Right lobe of liver (tissue), 4 donors: ENCODE results near the gene SLC37A4.

Source experiments
- CTCF ChIP-seq, 4 donors: fragments of 200-600 bp in 3 of 4; fragments of 450-650 bp in 1 of 4; IDR thresholded peaks; one replicate each; pipeline versions ENCODE4 v1.5.1 to v1.8.0; 2016 to 2022; ENCODE audit warnings: antibody characterized with exemption in 4 of 4, mild to moderate bottlenecking in 2 of 4
- POLR2A ChIP-seq: fragments of 450-650 bp; IDR thresholded peaks from one replicate; pipeline ENCODE4 v1.6.1; 2017; ENCODE audit warnings: antibody characterized with exemption, mild to moderate bottlenecking
- donor health status: DM: no; HTN: no; CAD: no.
- donor health status: DM: no; HTN: no; CAD: no.
- donor health status: DM: no; HTN: yes; CAD: no.

GRCh38 chr11:119016216-119017009 is 14.3 kb downstream of the SLC37A4 start:
- TF ChIP-seq CTCF (IDR thresholded peaks at IDR 0.05) (no peak), POLR2A (no peak)
